Measurements from ENCODE around the gene CFAP61.

The CFAP61 gene

DNA sequence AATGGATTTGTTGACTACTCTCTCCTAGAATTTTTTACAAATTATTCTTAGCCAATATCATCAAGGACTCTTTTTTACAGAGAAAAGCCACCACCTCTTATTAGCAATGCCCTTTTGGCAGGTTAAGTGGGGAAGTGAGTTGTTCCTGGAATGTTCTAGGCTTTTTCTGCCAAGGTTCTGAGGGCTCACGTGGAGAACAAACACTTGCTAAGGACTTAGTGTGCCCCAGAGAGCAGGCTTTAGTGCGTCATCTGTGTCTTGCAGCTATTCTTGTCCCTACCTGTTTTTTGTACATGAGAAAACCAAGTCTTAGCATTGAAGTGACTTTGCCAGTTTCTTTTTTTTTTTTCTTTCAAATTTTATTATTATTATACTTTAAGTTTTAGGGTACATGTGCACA, 33.5 kb downstream of the CFAP61 start:
- no peak for DNase-seq (ENCODE audit: low read depth, low spot score)
- H3K4me3 ChIP-seq (ENCODE audit: low read depth, low read length) = no peak overlapping the region
- TF ChIP-seq, protein P1, sequence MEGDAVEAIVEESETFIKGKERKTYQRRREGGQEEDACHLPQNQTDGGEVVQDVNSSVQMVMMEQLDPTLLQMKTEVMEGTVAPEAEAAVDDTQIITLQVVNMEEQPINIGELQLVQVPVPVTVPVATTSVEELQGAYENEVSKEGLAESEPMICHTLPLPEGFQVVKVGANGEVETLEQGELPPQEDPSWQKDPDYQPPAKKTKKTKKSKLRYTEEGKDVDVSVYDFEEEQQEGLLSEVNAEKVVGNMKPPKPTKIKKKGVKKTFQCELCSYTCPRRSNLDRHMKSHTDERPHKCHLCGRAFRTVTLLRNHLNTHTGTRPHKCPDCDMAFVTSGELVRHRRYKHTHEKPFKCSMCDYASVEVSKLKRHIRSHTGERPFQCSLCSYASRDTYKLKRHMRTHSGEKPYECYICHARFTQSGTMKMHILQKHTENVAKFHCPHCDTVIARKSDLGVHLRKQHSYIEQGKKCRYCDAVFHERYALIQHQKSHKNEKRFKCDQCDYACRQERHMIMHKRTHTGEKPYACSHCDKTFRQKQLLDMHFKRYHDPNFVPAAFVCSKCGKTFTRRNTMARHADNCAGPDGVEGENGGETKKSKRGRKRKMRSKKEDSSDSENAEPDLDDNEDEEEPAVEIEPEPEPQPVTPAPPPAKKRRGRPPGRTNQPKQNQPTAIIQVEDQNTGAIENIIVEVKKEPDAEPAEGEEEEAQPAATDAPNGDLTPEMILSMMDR (IDR thresholded peaks at IDR 0.05; ENCODE audit: low read depth, low read length) = no peak
- in situ Hi-C loops (cut with HindIII; ENCODE audit: low sequenced_read_pairs) = no loop called here

DNA sequence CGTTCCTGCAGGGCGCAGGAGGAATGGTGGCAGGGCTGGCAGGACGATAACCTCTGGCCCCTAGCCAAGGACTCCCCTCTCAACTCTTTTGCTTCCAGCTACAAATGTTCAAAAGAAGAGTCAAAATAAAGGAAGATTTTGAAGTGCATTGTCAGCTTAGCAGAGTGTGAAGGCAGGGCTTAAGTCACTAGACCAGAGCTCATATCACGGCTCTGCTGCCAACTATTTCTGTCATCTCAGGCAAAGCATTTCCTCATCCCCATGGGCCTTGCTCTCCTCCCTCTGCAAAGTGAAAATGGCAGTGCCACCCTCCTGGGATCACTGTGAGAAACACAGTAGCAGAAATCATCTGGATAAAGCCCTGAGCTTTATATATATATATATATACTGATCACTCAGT, 36.7 kb downstream of the CFAP61 start:
- DNase-seq (ENCODE audit: low read depth, low spot score) = no peak
- TF ChIP-seq, protein P1 (IDR thresholded peaks at IDR 0.05; ENCODE audit: low read depth, low read length) = no peak
- H3K4me3 ChIP-seq (ENCODE audit: low read depth, low read length) = no peak overlapping the region
- in situ Hi-C loops (cut with HindIII; ENCODE audit: low sequenced_read_pairs) = no loop called here

DNA sequence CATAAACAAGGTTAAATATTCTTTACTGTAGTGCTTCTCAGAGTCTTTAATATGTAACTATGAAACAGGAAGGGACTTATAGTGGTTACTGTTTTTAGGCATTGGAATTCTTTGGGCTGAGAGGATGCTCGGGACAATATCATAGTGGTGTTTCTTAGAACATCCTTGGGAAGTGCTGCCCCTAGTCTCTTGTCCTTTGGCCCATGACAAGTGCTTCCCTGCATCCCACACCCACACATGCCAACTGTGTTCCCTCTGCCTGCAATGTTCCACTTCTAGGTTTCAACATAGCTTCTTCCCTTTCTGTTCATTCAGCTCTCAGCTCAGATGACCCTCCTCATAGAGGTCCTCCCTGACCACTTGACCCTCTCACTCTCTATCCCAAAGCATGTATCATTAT, 37.6 kb downstream of the CFAP61 start:
- H3K4me3 ChIP-seq (ENCODE audit: low read depth, low read length) = no peak overlapping the region
- DNase-seq (ENCODE audit: low read depth, low spot score) = no peak
- in situ Hi-C loops (cut with HindIII; ENCODE audit: low sequenced_read_pairs) = no loop called here
- TF ChIP-seq, protein P1 (IDR thresholded peaks at IDR 0.05; ENCODE audit: low read depth, low read length) = no peak

DNA sequence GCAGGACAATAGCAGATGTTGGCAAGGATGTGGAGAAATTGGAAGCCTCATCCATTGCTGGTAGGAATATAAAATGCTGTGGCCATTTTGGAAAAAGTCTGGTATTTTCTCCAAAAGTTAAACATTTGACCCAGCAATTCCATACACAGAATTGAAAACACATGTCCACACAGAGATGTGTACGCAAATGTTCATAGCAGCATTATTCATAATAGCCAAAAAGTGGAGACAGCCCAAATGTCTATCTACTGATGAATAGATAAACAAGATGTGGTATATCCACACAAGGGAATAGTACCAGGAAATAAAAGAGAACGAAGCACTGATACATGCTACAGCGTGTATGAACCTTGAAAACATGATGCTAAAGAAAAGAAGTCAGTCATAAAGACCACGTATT, 40.5 kb downstream of the CFAP61 start:
- TF ChIP-seq, protein P1 (IDR thresholded peaks at IDR 0.05; ENCODE audit: low read depth, low read length) = no peak
- in situ Hi-C loops (cut with HindIII; ENCODE audit: low sequenced_read_pairs) = no loop called here
- no peak overlapping the region for H3K4me3 ChIP-seq (ENCODE audit: low read depth, low read length)
- no peak for DNase-seq (ENCODE audit: low read depth, low spot score)

DNA sequence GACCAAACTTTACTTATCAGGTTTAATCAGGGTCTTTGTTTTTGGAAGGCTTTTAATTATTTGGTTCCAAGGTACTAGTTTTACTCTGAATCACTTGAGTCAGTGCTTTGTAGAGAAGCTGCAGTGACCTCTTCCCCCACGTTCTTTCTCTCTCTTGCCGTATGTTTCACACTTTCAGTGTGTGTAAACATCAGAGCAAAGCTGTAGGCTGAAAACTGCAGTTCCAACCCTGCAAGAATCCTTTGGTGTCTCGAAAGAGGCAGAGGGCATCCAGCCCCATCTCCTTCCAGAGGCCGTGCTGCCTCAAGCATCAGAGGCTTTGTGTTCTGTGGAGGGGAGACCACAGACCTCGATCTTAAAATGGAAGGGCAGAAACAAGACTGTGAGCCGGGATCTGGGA, 42.1 kb downstream of the CFAP61 start:
- TF ChIP-seq, protein P1 (IDR thresholded peaks at IDR 0.05; ENCODE audit: low read depth, low read length) = no peak
- in situ Hi-C loops (cut with HindIII; ENCODE audit: low sequenced_read_pairs) = no loop called here
- H3K4me3 ChIP-seq (ENCODE audit: low read depth, low read length) = no peak overlapping the region
- no peak for DNase-seq (ENCODE audit: low read depth, low spot score)

DNA sequence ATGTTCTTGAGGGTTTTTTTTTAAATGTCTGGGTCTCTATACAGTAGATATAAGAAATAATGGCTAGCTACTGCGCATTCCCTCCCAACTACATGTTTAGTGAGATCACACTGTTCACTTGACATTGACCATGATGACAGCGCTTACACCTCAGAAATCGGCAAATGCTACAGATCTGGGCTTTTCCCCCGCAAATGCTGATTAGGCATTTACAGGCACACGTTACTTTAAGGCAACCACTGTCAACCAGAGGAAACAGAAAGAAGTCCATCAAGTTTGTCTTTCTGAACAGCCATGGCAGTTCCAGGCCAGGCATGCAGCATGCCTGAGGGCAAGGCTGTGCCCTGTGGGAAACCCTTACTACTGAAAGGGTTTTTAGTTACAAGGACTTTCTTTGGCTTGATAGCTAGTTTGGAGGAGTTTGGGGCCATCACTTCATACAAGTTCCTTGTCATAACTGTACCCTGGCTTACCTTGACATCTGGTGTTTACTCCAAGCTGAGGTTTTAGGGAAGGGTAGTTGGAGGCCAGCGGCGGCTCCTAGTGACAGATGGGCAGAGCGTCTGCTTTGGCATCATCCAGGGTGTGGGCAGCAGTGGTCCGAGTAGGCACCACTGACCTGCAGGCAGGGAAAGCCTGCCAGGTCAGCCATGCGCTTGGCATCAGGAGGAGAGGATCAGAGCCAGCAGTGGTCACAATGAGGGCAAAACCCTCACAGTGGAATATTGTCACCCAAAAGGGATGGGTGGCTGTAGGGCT, 43.0 kb downstream of the CFAP61 start:
- H3K4me3 ChIP-seq (ENCODE audit: low read depth, low read length) = no peak overlapping the region
- TF ChIP-seq, protein P1 (IDR thresholded peaks at IDR 0.05; ENCODE audit: low read depth, low read length) = no peak
- in situ Hi-C loops (cut with HindIII; ENCODE audit: low sequenced_read_pairs) = no loop called here
- no peak for DNase-seq (ENCODE audit: low read depth, low spot score)

Data from astrocyte of the spinal cord (primary cell).